Stomach (tissue), 9 donors: ENCODE measurements around the gene DNAJC8. TPM values are rescaled to one million over a fixed set of nuclear protein-coding genes. Genes with fewer than 3 reads are reported as not detected.

Experiments used
- DNase-seq, 2 donors: peaks; one replicate each; pipeline versions ENCODE4 v3.0.0 to v3.0.0-alpha.2; 2013 to 2019
- H3K27ac ChIP-seq, 5 donors: fragments of 200-600 bp in 4 of 5; sonication (generic) in 4 of 5; one replicate each; pipeline ENCODE4 v1.5.1; 2013 to 2019; ENCODE audit warnings: mild to moderate bottlenecking in 1 of 5, moderate library complexity in 1 of 5
- H3K27me3 ChIP-seq, 3 donors: fragments of 200-600 bp; sonication (generic); one replicate each; pipeline ENCODE4 v1.5.1; 2017 to 2019; ENCODE audit warnings: mixed run types in 1 of 3
- H3K36me3 ChIP-seq, 4 donors: fragments of 200-600 bp; sonication (generic); 1 replicate in 3 of 4; 2 replicates in 1 of 4; pipeline ENCODE4 v1.5.1; 2016 to 2019
- H3K4me1 ChIP-seq, 4 donors: fragments of 200-600 bp; sonication (generic); one replicate each; pipeline ENCODE4 v1.5.1; 2016 to 2019
- H3K4me3 ChIP-seq, 4 donors: fragments of 200-600 bp; sonication (generic) in 3 of 4; one replicate each; pipeline ENCODE4 v1.5.1; 2016 to 2019; ENCODE audit warnings: mild to moderate bottlenecking in 1 of 4
- H3K9me3 ChIP-seq, 4 donors: fragments of 200-600 bp; sonication (generic); one replicate each; pipeline ENCODE4 v1.5.1; 2016 to 2019
- CTCF ChIP-seq, 7 experiments: fragments of 450-650 bp in 4 of 7; fragments of 200-600 bp in 3 of 7; sonication (generic) in 3 of 7; IDR thresholded peaks; one replicate each; pipeline ENCODE4 v1.5.1; 2016 to 2019; ENCODE audit warnings: antibody characterized with exemption in 7 of 7, control low read depth in 2 of 7, mild to moderate bottlenecking in 1 of 7
- EP300 ChIP-seq: sonication (generic); formaldehyde crosslinking; IDR thresholded peaks from one replicate; pipeline ENCODE4 v1.6.1; 2017; ENCODE audit warnings: antibody characterized with exemption
- POLR2A ChIP-seq, 4 donors: fragments of 450-650 bp; IDR thresholded peaks; one replicate each; pipeline ENCODE4 v1.6.1; 2016; ENCODE audit warnings: antibody characterized with exemption in 4 of 4, control low read depth in 2 of 4, mild to moderate bottlenecking in 1 of 4, moderate library complexity in 1 of 4
- POLR2AphosphoS5 ChIP-seq, 3 donors: sonication (generic); formaldehyde crosslinking; IDR thresholded peaks; one replicate each; pipeline ENCODE4 v1.6.1; 2016; ENCODE audit warnings: antibody characterized with exemption in 3 of 3
- WGBS, 5 donors: extraction: QIAGEN DNeasy Blood & Tissue Kit in 3 of 5; methylation state at CpG; one replicate each; pipeline versions ENCODE4 v1.1.5 to v1.1.7; 2013 to 2018; 5-methylcytosine and 5-hydroxymethylcytosine counted together
- intact Hi-C: fragments of 100-400 bp; cut with DNase I; formaldehyde crosslinking; loops from one replicate; pipeline ENCODE4 v1.15.1; 2023; ENCODE audit warnings: low total_unique reads
- polyA plus RNA-seq, 3 donors: library from polyadenylated mRNA; stranded (reverse); fragments of 200-250 nt; gene quantifications; one replicate each; pipeline ENCODE4 v1.2.3, GENCODE V29; 2013
- total RNA-seq, 5 donors: library from RNA; depleted of rRNA; stranded (reverse); fragments of >200 nt; gene quantifications; one replicate each; pipeline versions ENCODE4 v1.1.0 to v1.2.3, GENCODE V29; 2014 to 2016
- donor health status: healthy with polysubstance abuse.
- donor health status: Bipolar disorder and iron deficiency.
- donor health status: healthy.

Gene DNAJC8
- total and polyA plus RNA-seq, 8 donors: 38.4 to 111 (median 74.4) TPM

- Histone ChIP-seq H3K9me3 (no peaks in the 10 kb centered on the region), H3K4me1 (peaks cover 0 to 36% (median 12%) of the 10 kb centered on the region in 4 donors), H3K4me3 (no peak overlapping the region), H3K36me3 (peaks cover 19 to 91% (median 86%) of the 10 kb centered on the region in 4 donors), H3K27me3 (no peaks in the 10 kb centered on the region), H3K27ac (no peak overlapping the region)
- 39 to 68% (median 45%) methylated on average over 1 of the region's 1 CpG for WGBS, 5 donors
- DNase-seq: no peak
- intact Hi-C loops: no loop called here
- no peak for TF ChIP-seq EP300
- no peak for TF ChIP-seq CTCF (IDR thresholded peaks at IDR 0.05)
- TF ChIP-seq POLR2A (IDR thresholded peaks at IDR 0.05): no peak
- TF ChIP-seq POLR2AphosphoS5 (IDR thresholded peaks at IDR 0.05): no peak
These were observed 23.1 kb downstream of the DNAJC8 start for GRCh38 chr1:28209700-28210099.

GRCh38 chr1:28208818-28209441 is 23.9 kb downstream of the DNAJC8 start:
- 25 to 29% (median 28%) methylated on average over 4 of the region's 4 CpGs for WGBS, 5 donors
- H3K9me3 ChIP-seq: no peaks in the 10 kb centered on the region
- peaks cover 0 to 37% (median 12%) of the 10 kb centered on the region in 4 donors for H3K4me1 ChIP-seq
- H3K4me3 ChIP-seq: no peak overlapping the region
- peak; percentile 65 to 87 for DNase-seq
- no peak overlapping the region for H3K27ac ChIP-seq
- TF ChIP-seq CTCF (IDR thresholded peaks at IDR 0.05): peak in 5 of 7 experiments; percentile 30 to 64 (median 55)
- TF ChIP-seq POLR2AphosphoS5 (IDR thresholded peaks at IDR 0.05): peak in 1 of 3 donors; percentile 37
- TF ChIP-seq POLR2A (IDR thresholded peaks at IDR 0.05): no peak
- no peaks in the 10 kb centered on the region for H3K27me3 ChIP-seq
- intact Hi-C loops: no loop called here
- H3K36me3 ChIP-seq: peaks cover 27 to 92% (median 86%) of the 10 kb centered on the region in 4 donors

- Histone ChIP-seq H3K4me1 (peaks cover 0 to 27% (median 9%) of the 10 kb centered on the region in 4 donors), H3K4me3 (no peak overlapping the region), H3K36me3 (peaks cover 59 to 100% (median 96%) of the 10 kb centered on the region in 4 donors), H3K27ac (no peak overlapping the region), H3K27me3 (no peaks in the 10 kb centered on the region), H3K9me3 (no peaks in the 10 kb centered on the region)
- intact Hi-C loops: no loop called here
- DNase-seq: peak in 1 of 2 donors; percentile 36
- TF ChIP-seq EP300: no peak
- no peak for TF ChIP-seq CTCF (IDR thresholded peaks at IDR 0.05)
- no peak for TF ChIP-seq POLR2AphosphoS5 (IDR thresholded peaks at IDR 0.05)
- TF ChIP-seq POLR2A (IDR thresholded peaks at IDR 0.05): no peak
- 31 to 59% (median 52%) methylated on average over 4 of the region's 4 CpGs for WGBS, 5 donors
These were observed 27.6 kb downstream of the DNAJC8 start for GRCh38 chr1:28205243-28205642.

- H3K27me3 ChIP-seq: no peaks in the 10 kb centered on the region
- intact Hi-C loops: loop anchor here (5.0 kb wide), 1 partner anchor 108 kb away; no protein-coding TSS in a partner anchor
- H3K9me3 ChIP-seq: no peaks in the 10 kb centered on the region
- peaks cover 0 to 42% (median 14%) of the 10 kb centered on the region in 4 donors for H3K4me1 ChIP-seq
- H3K36me3 ChIP-seq: peaks cover 57 to 87% (median 79%) of the 10 kb centered on the region in 4 donors
- no peak for TF ChIP-seq EP300
- TF ChIP-seq POLR2A (IDR thresholded peaks at IDR 0.05): no peak
- TF ChIP-seq CTCF (IDR thresholded peaks at IDR 0.05): no peak
- TF ChIP-seq POLR2AphosphoS5 (IDR thresholded peaks at IDR 0.05): no peak
- no peak for DNase-seq
- 90 to 94% (median 93%) methylated on average over 6 of the region's 6 CpGs for WGBS, 5 donors
- peak overlapping the region in 1 of 5 donors; percentile 23 for H3K27ac ChIP-seq
- H3K4me3 ChIP-seq: no peak overlapping the region
These were observed 32.5 kb downstream of the DNAJC8 start for GRCh38 chr1:28200234-28200873.
